SJCRH30 (cell line): ENCODE measurements around the gene CPT1B. TPM values are rescaled to one million over a fixed set of nuclear protein-coding genes. Genes with fewer than 3 reads are reported as not detected.
"Not testable (repeated sequence)": the region's sequence is repeated elsewhere in the genome, so short reads cannot be mapped to it uniquely, and the experiment has no call there.

Experiments
- DNase-seq, 2 experiments: peaks; one replicate each; pipeline ENCODE4 v3.0.0-alpha.2; 2015 to 2020
- H3K27ac ChIP-seq: fragments of 250-450 bp; sonication (Bioruptor Pico); 2 replicates; pipeline ENCODE4 v1.5.1; 2020; ENCODE audit warnings: mild to moderate bottlenecking, moderate library complexity
- H3K27me3 ChIP-seq: fragments of 250-450 bp; sonication (Bioruptor Pico); 2 replicates; pipeline ENCODE4 v1.5.1; 2020; ENCODE audit warnings: mild to moderate bottlenecking, moderate library complexity
- H3K36me3 ChIP-seq: fragments of 250-450 bp; sonication (Bioruptor Pico); 2 replicates; pipeline ENCODE4 v1.5.1; 2020; ENCODE audit warnings: mild to moderate bottlenecking, moderate library complexity
- H3K4me1 ChIP-seq: fragments of 250-450 bp; sonication (Bioruptor Pico); 2 replicates; pipeline ENCODE4 v1.5.1; 2020; ENCODE audit warnings: mild to moderate bottlenecking, moderate library complexity
- H3K4me3 ChIP-seq: fragments of 250-450 bp; sonication (Bioruptor Pico); 2 replicates; pipeline ENCODE4 v1.5.1; 2020; ENCODE audit warnings: mild to moderate bottlenecking, moderate library complexity
- H3K9me3 ChIP-seq: fragments of 250-450 bp; sonication (Bioruptor Pico); replicated peaks from 2 replicates; pipeline ENCODE4 v1.5.1; 2020; ENCODE audit warnings: mild to moderate bottlenecking, moderate library complexity
- total RNA-seq: library from RNA; depleted of rRNA; stranded (reverse); fragments of >200 nt; shearing (Covaris generic); gene quantifications from 2 replicates; pipeline ENCODE4 v1.2.3, GENCODE V29; 2014

CPT1B gene
- total RNA-seq, 1 experiment from 2014 or later: 17.1 TPM

GRCh38 chr22:50613291-50613981 lies 35.2 kb upstream of the CPT1B start:
- DNase-seq: no peak
- Histone ChIP-seq H3K9me3 (no peaks in the 10 kb centered on the region), H3K4me1 (no peaks in the 10 kb centered on the region), H3K27ac (no peak overlapping the region), H3K4me3 (no peak overlapping the region), H3K36me3 (no peaks in the 10 kb centered on the region), H3K27me3 (peaks cover 13% of the 10 kb centered on the region)

GRCh38 chr22:50612528-50613221 lies 34.4 kb upstream of the CPT1B start:
- H3K9me3 ChIP-seq: no peaks in the 10 kb centered on the region
- no peak for DNase-seq
- H3K4me1 ChIP-seq: no peaks in the 10 kb centered on the region
- peaks cover 13% of the 10 kb centered on the region for H3K27me3 ChIP-seq
- H3K36me3 ChIP-seq: no peaks in the 10 kb centered on the region
- H3K27ac ChIP-seq: no peak overlapping the region
- no peak overlapping the region for H3K4me3 ChIP-seq

GRCh38 chr22:50612168-50612527 lies 33.9 kb upstream of the CPT1B start:
- no peak for DNase-seq
- H3K9me3 ChIP-seq: no peaks in the 10 kb centered on the region
- no peaks in the 10 kb centered on the region for H3K4me1 ChIP-seq
- H3K27ac ChIP-seq: no peak overlapping the region
- H3K4me3 ChIP-seq: no peak overlapping the region
- peaks cover 18% of the 10 kb centered on the region for H3K27me3 ChIP-seq
- no peaks in the 10 kb centered on the region for H3K36me3 ChIP-seq

GRCh38 chr22:50611341-50612060 lies 33.3 kb upstream of the CPT1B start:
- no peaks in the 10 kb centered on the region for H3K4me1 ChIP-seq
- no peak overlapping the region for H3K4me3 ChIP-seq
- no peaks in the 10 kb centered on the region for H3K36me3 ChIP-seq
- DNase-seq: no peak
- H3K9me3 ChIP-seq: no peaks in the 10 kb centered on the region
- peaks cover 21% of the 10 kb centered on the region for H3K27me3 ChIP-seq
- no peak overlapping the region for H3K27ac ChIP-seq

GRCh38 chr22:50610581-50610980 lies 32.4 kb upstream of the CPT1B start:
- no peaks in the 10 kb centered on the region for H3K9me3 ChIP-seq
- no peak overlapping the region for H3K4me3 ChIP-seq
- no peak overlapping the region for H3K27ac ChIP-seq
- peaks cover 23% of the 10 kb centered on the region for H3K27me3 ChIP-seq
- H3K4me1 ChIP-seq: no peaks in the 10 kb centered on the region
- no peaks in the 10 kb centered on the region for H3K36me3 ChIP-seq
- no peak for DNase-seq

- Histone ChIP-seq H3K4me1 (no peaks in the 10 kb centered on the region), H3K36me3 (no peaks in the 10 kb centered on the region), H3K27ac (no peak overlapping the region), H3K27me3 (peaks cover 25% of the 10 kb centered on the region), H3K9me3 (no peaks in the 10 kb centered on the region), H3K4me3 (no peak overlapping the region)
- DNase-seq: no peak
These were observed 31.8 kb upstream of the CPT1B start for GRCh38 chr22:50610041-50610451.

- no peak for DNase-seq
- Histone ChIP-seq H3K4me1 (no peaks in the 10 kb centered on the region), H3K36me3 (no peaks in the 10 kb centered on the region), H3K27ac (no peak overlapping the region), H3K9me3 (no peaks in the 10 kb centered on the region), H3K27me3 (peaks cover 25% of the 10 kb centered on the region), H3K4me3 (no peak overlapping the region)
These were observed 31.4 kb upstream of the CPT1B start for GRCh38 chr22:50609599-50609998.

GRCh38 chr22:50608996-50609395 lies 30.8 kb upstream of the CPT1B start:
- H3K27ac ChIP-seq: no peak overlapping the region
- H3K36me3 ChIP-seq: no peaks in the 10 kb centered on the region
- no peaks in the 10 kb centered on the region for H3K9me3 ChIP-seq
- DNase-seq: no peak
- H3K27me3 ChIP-seq: peaks cover 25% of the 10 kb centered on the region
- no peak overlapping the region for H3K4me3 ChIP-seq
- no peaks in the 10 kb centered on the region for H3K4me1 ChIP-seq

- H3K4me3 ChIP-seq, DNase-seq, H3K36me3 ChIP-seq, H3K4me1 ChIP-seq, H3K9me3 ChIP-seq, H3K27ac ChIP-seq: not testable (repeated sequence)
- peaks cover 25% of the 10 kb centered on the region for H3K27me3 ChIP-seq
These were observed 30.0 kb upstream of the CPT1B start for GRCh38 chr22:50608058-50608840.

- Histone ChIP-seq H3K4me3 (no peak overlapping the region), H3K27me3 (peaks cover 25% of the 10 kb centered on the region), H3K4me1 (no peaks in the 10 kb centered on the region), H3K36me3 (no peaks in the 10 kb centered on the region), H3K9me3 (no peaks in the 10 kb centered on the region), H3K27ac (no peak overlapping the region)
- no peak for DNase-seq
These were observed 29.4 kb upstream of the CPT1B start for GRCh38 chr22:50607659-50608020.

GRCh38 chr22:50606946-50607658 lies 28.9 kb upstream of the CPT1B start:
- H3K27me3 ChIP-seq: peaks cover 25% of the 10 kb centered on the region

GRCh38 chr22:50606165-50606945 lies 28.1 kb upstream of the CPT1B start:
- 0 out of 2 replicates have a peak, but pooled peaks cover 3% of the 10 kb centered on the region for H3K9me3 ChIP-seq
- no peak overlapping the region for H3K27ac ChIP-seq
- no peak overlapping the region for H3K4me3 ChIP-seq
- H3K27me3 ChIP-seq: peaks cover 22% of the 10 kb centered on the region
- H3K4me1 ChIP-seq: peaks cover 4% of the 10 kb centered on the region; the same call in 1 of the 2 replicates
- H3K36me3 ChIP-seq: no peaks in the 10 kb centered on the region
- no peak for DNase-seq

More at GRCh38 chr22:50606946-50607658, 28.9 kb upstream of the CPT1B start:
- Histone ChIP-seq H3K27ac (no peak overlapping the region), H3K4me1 (0 out of 2 replicates have a peak, but pooled peaks cover 3% of the 10 kb centered on the region), H3K9me3 (no peaks in the 10 kb centered on the region), H3K36me3 (no peaks in the 10 kb centered on the region), H3K4me3 (no peak overlapping the region)
- DNase-seq: no peak

GRCh38 chr22:50605613-50606074 lies 27.4 kb upstream of the CPT1B start:
- 0 out of 2 replicates have a peak, but pooled peaks cover 3% of the 10 kb centered on the region for H3K9me3 ChIP-seq
- peaks cover 15% of the 10 kb centered on the region for H3K27me3 ChIP-seq
- H3K4me1 ChIP-seq: peaks cover 4% of the 10 kb centered on the region; the same call in 1 of the 2 replicates
- no peak overlapping the region for H3K27ac ChIP-seq
- DNase-seq: no peak
- H3K4me3 ChIP-seq: no peak overlapping the region
- H3K36me3 ChIP-seq: no peaks in the 10 kb centered on the region
